ENCODE results near the gene SLC43A2. TPM values are rescaled to one million over a fixed set of nuclear protein-coding genes. Genes with fewer than 3 reads are reported as not detected.
"Not testable (repeated sequence)": the region's sequence is repeated elsewhere in the genome, so short reads cannot be mapped to it uniquely, and the experiment has no call there.

Gene SLC43A2
- total and polyA plus RNA-seq, 7 donors, result 2.4 to 16.5 (median 7.2) TPM

- no peaks in the 10 kb centered on the region for H3K36me3 ChIP-seq
- WGBS, 2 donors, result 83 to 90% methylated on average over 15 of the region's 15 CpGs
- TF ChIP-seq EP300 (IDR thresholded peaks at IDR 0.05) (no peak), POLR2A (IDR thresholded peaks at IDR 0.05) (no peak), CTCF (IDR thresholded peaks at IDR 0.05) (no peak), POLR2AphosphoS5 (IDR thresholded peaks at IDR 0.05) (no peak)
- H3K27ac ChIP-seq, result peak overlapping the region; percentile 83 to 92 (median 88)
- intact Hi-C loops (cut with DNase I), result loop anchor here (1.0 to 10.0 kb wide), 3 partner anchors 72 to 208 kb away; no protein-coding TSS in a partner anchor
- no peak overlapping the region for H3K4me3 ChIP-seq
- no peak for DNase-seq
- no peaks in the 10 kb centered on the region for H3K27me3 ChIP-seq
- H3K4me1 ChIP-seq, result peaks cover 0 to 42% (median 37%) of the 10 kb centered on the region in 4 donors
- H3K9me3 ChIP-seq, result no peaks in the 10 kb centered on the region
These were observed 52.1 kb downstream of the SLC43A2 start for GRCh38 chr17:1576500-1576899.

GRCh38 chr17:1574697-1575471 lies 53.8 kb downstream of the SLC43A2 start:
- TF ChIP-seq POLR2A (IDR thresholded peaks at IDR 0.05) (no peak), CTCF (IDR thresholded peaks at IDR 0.05) (no peak), EP300 (IDR thresholded peaks at IDR 0.05) (no peak), POLR2AphosphoS5 (IDR thresholded peaks at IDR 0.05) (no peak)
- Histone ChIP-seq H3K4me3 (no peak overlapping the region), H3K9me3 (no peaks in the 10 kb centered on the region), H3K27me3 (no peaks in the 10 kb centered on the region), H3K27ac (peak overlapping the region; percentile 36 to 92 (median 76)), H3K36me3 (no peaks in the 10 kb centered on the region), H3K4me1 (peaks cover 0 to 42% (median 37%) of the 10 kb centered on the region in 4 donors)
- no peak for DNase-seq
- 61 to 67% methylated on average over 45 of the region's 45 CpGs for WGBS, 2 donors
- intact Hi-C loops (cut with DNase I), result loop anchor here (1.0 to 10.0 kb wide), 2 partner anchors 54 to 210 kb away; no protein-coding TSS in a partner anchor

- intact Hi-C loops (cut with DNase I), result loop anchor here (1.0 to 10.0 kb wide), 2 partner anchors 55 to 211 kb away; no protein-coding TSS in a partner anchor
- TF ChIP-seq CTCF (IDR thresholded peaks at IDR 0.05) (peak; percentile 95 to 97 (median 96)), EP300 (IDR thresholded peaks at IDR 0.05) (no peak), POLR2AphosphoS5 (IDR thresholded peaks at IDR 0.05) (peak; percentile 65 to 90 (median 80))
- Histone ChIP-seq H3K9me3 (no peaks in the 10 kb centered on the region), H3K27me3 (no peaks in the 10 kb centered on the region), H3K4me1 (peaks cover 0 to 42% (median 37%) of the 10 kb centered on the region in 4 donors), H3K27ac (peak overlapping the region; percentile 36 to 92 (median 76)), H3K36me3 (no peaks in the 10 kb centered on the region), H3K4me3 (no peak overlapping the region)
- DNase-seq, result peak; percentile 94
- WGBS, 2 donors, result 20 to 31% methylated on average over 19 of the region's 19 CpGs
These were observed 54.5 kb downstream of the SLC43A2 start for GRCh38 chr17:1573932-1574696.

- H3K4me1 ChIP-seq, result peaks cover 0 to 34% (median 30%) of the 10 kb centered on the region in 4 donors
- not testable (repeated sequence) for H3K9me3 ChIP-seq, DNase-seq, H3K27me3 ChIP-seq, H3K36me3 ChIP-seq, H3K4me3 ChIP-seq, H3K27ac ChIP-seq
- 82 to 91% methylated on average over 5 of the region's 5 CpGs for WGBS, 2 donors
- intact Hi-C loops (cut with DNase I), result loop anchor here (10.0 kb wide), 1 partner anchor 212 kb away; no protein-coding TSS in a partner anchor
These were observed 56.0 kb downstream of the SLC43A2 start for GRCh38 chr17:1572646-1573045.

- intact Hi-C loops (cut with DNase I), result loop anchor here (10.0 kb wide), 1 partner anchor 213 kb away; no protein-coding TSS in a partner anchor
- H3K36me3 ChIP-seq, result no peaks in the 10 kb centered on the region
- WGBS, 2 donors, result 88% methylated on average over 18 of the region's 18 CpGs
These were observed 57.3 kb downstream of the SLC43A2 start for GRCh38 chr17:1571341-1571704.

More at GRCh38 chr17:1571341-1571704, 57.3 kb downstream of the SLC43A2 start:
- Histone ChIP-seq H3K27ac (no peak overlapping the region), H3K4me1 (peaks cover 0 to 21% (median 18%) of the 10 kb centered on the region in 4 donors), H3K9me3 (no peaks in the 10 kb centered on the region), H3K4me3 (no peak overlapping the region), H3K27me3 (no peaks in the 10 kb centered on the region)
- DNase-seq, result no peak
- TF ChIP-seq CTCF (IDR thresholded peaks at IDR 0.05), result no peak
- TF ChIP-seq POLR2A (IDR thresholded peaks at IDR 0.05), result no peak
- TF ChIP-seq EP300 (IDR thresholded peaks at IDR 0.05), result no peak
- TF ChIP-seq POLR2AphosphoS5 (IDR thresholded peaks at IDR 0.05), result no peak

All from sigmoid colon (tissue), 7 donors.